HepG2 (cell line): ENCODE data around the gene LYZ. TPM values are rescaled to one million over a fixed set of nuclear protein-coding genes. Genes with fewer than 3 reads are reported as not detected.

Experiments used
- AKAP8 ChIP-seq: sonication (generic); formaldehyde crosslinking; IDR thresholded peaks from 2 replicates; pipeline ENCODE4 v1.5.1; 2020; ENCODE audit warnings: mild to moderate bottlenecking, missing genetic modification reagents
- CEBPG ChIP-seq: IDR thresholded peaks from 2 replicates; pipeline ENCODE4 v1.6.1; 2016
- FOXA1 ChIP-seq, 2 experiments: fragments of 450-650 bp in 1 of 2; sonication (generic) in 1 of 2; formaldehyde crosslinking in 1 of 2; IDR thresholded peaks; 2 replicates each; pipeline versions ENCODE4 v1.4.0 to v1.6.1; 2016 to 2020; ENCODE audit warnings: missing genetic modification reagents in 1 of 2
- FOXK1 ChIP-seq: sonication (generic); formaldehyde crosslinking; IDR thresholded peaks from 2 replicates; pipeline ENCODE4 v1.4.0; 2020; ENCODE audit warnings: low read depth, missing genetic modification reagents, borderline replicate concordance
- MXD4 ChIP-seq: IDR thresholded peaks from 2 replicates; pipeline ENCODE4 v1.6.1; 2016; ENCODE audit warnings: mild to moderate bottlenecking, missing biosample characterization, missing genetic modification reagents
- RORA ChIP-seq: sonication (generic); formaldehyde crosslinking; IDR thresholded peaks from 2 replicates; pipeline ENCODE4 v1.5.0; 2020; ENCODE audit warnings: mild to moderate bottlenecking, missing genetic modification reagents, moderate library complexity
- SAP130 ChIP-seq: IDR thresholded peaks from 2 replicates; pipeline ENCODE4 v1.6.1; 2016; ENCODE audit warnings: low read depth
- SP4 ChIP-seq: sonication (generic); formaldehyde crosslinking; IDR thresholded peaks from 2 replicates; pipeline ENCODE4 v1.8.1; 2023; ENCODE audit warnings: mild to moderate bottlenecking, missing genetic modification reagents
- TP53 ChIP-seq: sonication (generic); formaldehyde crosslinking; conservative IDR thresholded peaks from 2 replicates; pipeline ENCODE4 v1.4.0; 2020; ENCODE audit warnings: missing genetic modification reagents
- TRIM24 ChIP-seq: sonication (generic); formaldehyde crosslinking; IDR thresholded peaks from 2 replicates; pipeline ENCODE4 v1.8.0; 2022; ENCODE audit warnings: mild to moderate bottlenecking, missing genetic modification reagents
- ZBTB7A ChIP-seq: sonication (generic); formaldehyde crosslinking; IDR thresholded peaks from 2 replicates; pipeline ENCODE4 v1.8.0; 2022; ENCODE audit warnings: mild to moderate bottlenecking, missing genetic modification reagents
- ZNF124 ChIP-seq: sonication (generic); formaldehyde crosslinking; IDR thresholded peaks from 2 replicates; pipeline ENCODE4 v1.4.0; 2020; ENCODE audit warnings: missing genetic modification reagents
- ZNF331 ChIP-seq: sonication (generic); formaldehyde crosslinking; IDR thresholded peaks from 2 replicates; pipeline ENCODE4 v1.4.0; 2020; ENCODE audit warnings: missing genetic modification reagents
- ZNF563 ChIP-seq: sonication (generic); formaldehyde crosslinking; IDR thresholded peaks from 2 replicates; pipeline ENCODE4 v1.8.0; 2022; ENCODE audit warnings: mild to moderate bottlenecking, moderate library complexity, missing genetic modification reagents
- polyA plus RNA-seq, 8 experiments: library from polyadenylated mRNA; depleted of rRNA in 3 of 8; stranded (reverse) in 7 of 8; unstranded in 1 of 8; fragments of >200 nt; fragmentation: Illumina TruSeq in 4 of 8; extraction: Trizol in 4 of 8; gene quantifications; 2 replicates each; pipeline versions ENCODE4 v1.2.1 to v1.2.3, GENCODE V29; 2011 to 2016; ENCODE audit warnings: low read depth in 4 of 8, missing spikeins in 1 of 8, mixed read lengths in 1 of 8; ENCODE audit not compliant: insufficient read depth in 1 of 8
- total RNA-seq, 5 experiments: library from RNA; depleted of rRNA; stranded (reverse); fragments of >200 nt; fragmentation: Illumina TruSeq; extraction: Trizol; gene quantifications; 2 replicates each; pipeline ENCODE4 v1.2.3, GENCODE V29; 2016; ENCODE audit warnings: low read depth in 1 of 5
- TF ChIP-seq, protein P1 (sequence below): sonication (generic); formaldehyde crosslinking; IDR thresholded peaks from 2 replicates; pipeline ENCODE4 v1.4.0; 2020; ENCODE audit warnings: mild to moderate bottlenecking, missing genetic modification reagents
- TF ChIP-seq, protein P2 (sequence below): IDR thresholded peaks from 2 replicates; pipeline ENCODE4 v1.6.1; 2016; ENCODE audit warnings: low read depth, control low read depth
- TF ChIP-seq, protein P3 (sequence below): sonication (generic); formaldehyde crosslinking; IDR thresholded peaks from 2 replicates; pipeline ENCODE4 v1.4.0; 2020; ENCODE audit warnings: missing genetic modification reagents, borderline replicate concordance

LYZ gene
- total and polyA plus RNA-seq, 2 of the 13 experiments (the other 11 are each of a cell fraction or from before 2014, with no cell fraction given) = 1,788 to 2,054 TPM

DNA sequence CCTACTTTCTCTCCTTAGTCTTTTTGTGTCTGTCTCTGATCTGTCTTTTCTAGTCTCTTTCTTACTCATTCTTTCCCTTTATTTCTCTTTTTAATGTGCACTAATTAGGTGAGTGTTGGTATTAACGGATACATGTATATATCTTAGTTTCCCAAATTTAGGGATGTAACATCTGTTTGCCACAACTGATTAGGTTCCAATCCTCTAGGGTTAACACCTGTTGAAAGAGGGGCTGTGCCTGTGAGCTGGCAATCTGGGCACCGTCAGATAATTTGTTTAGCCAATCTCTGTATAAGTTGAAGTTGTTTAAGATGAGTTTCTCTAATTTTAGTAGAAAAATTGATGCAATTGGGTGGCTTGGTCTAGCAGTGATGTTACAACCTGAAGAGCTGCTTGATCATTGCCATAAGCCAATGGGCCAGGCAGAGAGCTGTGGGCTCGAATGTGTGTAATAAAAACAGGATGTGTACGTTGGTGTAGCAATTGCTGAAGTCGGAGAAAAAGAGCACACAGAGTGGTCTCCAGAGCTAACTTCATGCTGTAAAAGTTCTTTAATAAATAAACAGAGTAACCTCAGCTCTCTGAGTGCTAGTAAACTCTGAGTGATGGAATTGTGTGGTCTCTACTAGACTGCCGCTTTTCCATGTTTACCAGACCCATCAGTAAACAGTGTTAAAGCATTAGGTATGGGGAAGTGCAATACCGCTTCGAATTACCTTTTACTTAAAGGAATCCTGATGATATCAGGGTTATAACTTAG lies 18.3 kb upstream of the LYZ start (continued):
- TF ChIP-seq ZNF563 (CRISPR knock-in tag) = no peak
- TF ChIP-seq, protein P1, sequence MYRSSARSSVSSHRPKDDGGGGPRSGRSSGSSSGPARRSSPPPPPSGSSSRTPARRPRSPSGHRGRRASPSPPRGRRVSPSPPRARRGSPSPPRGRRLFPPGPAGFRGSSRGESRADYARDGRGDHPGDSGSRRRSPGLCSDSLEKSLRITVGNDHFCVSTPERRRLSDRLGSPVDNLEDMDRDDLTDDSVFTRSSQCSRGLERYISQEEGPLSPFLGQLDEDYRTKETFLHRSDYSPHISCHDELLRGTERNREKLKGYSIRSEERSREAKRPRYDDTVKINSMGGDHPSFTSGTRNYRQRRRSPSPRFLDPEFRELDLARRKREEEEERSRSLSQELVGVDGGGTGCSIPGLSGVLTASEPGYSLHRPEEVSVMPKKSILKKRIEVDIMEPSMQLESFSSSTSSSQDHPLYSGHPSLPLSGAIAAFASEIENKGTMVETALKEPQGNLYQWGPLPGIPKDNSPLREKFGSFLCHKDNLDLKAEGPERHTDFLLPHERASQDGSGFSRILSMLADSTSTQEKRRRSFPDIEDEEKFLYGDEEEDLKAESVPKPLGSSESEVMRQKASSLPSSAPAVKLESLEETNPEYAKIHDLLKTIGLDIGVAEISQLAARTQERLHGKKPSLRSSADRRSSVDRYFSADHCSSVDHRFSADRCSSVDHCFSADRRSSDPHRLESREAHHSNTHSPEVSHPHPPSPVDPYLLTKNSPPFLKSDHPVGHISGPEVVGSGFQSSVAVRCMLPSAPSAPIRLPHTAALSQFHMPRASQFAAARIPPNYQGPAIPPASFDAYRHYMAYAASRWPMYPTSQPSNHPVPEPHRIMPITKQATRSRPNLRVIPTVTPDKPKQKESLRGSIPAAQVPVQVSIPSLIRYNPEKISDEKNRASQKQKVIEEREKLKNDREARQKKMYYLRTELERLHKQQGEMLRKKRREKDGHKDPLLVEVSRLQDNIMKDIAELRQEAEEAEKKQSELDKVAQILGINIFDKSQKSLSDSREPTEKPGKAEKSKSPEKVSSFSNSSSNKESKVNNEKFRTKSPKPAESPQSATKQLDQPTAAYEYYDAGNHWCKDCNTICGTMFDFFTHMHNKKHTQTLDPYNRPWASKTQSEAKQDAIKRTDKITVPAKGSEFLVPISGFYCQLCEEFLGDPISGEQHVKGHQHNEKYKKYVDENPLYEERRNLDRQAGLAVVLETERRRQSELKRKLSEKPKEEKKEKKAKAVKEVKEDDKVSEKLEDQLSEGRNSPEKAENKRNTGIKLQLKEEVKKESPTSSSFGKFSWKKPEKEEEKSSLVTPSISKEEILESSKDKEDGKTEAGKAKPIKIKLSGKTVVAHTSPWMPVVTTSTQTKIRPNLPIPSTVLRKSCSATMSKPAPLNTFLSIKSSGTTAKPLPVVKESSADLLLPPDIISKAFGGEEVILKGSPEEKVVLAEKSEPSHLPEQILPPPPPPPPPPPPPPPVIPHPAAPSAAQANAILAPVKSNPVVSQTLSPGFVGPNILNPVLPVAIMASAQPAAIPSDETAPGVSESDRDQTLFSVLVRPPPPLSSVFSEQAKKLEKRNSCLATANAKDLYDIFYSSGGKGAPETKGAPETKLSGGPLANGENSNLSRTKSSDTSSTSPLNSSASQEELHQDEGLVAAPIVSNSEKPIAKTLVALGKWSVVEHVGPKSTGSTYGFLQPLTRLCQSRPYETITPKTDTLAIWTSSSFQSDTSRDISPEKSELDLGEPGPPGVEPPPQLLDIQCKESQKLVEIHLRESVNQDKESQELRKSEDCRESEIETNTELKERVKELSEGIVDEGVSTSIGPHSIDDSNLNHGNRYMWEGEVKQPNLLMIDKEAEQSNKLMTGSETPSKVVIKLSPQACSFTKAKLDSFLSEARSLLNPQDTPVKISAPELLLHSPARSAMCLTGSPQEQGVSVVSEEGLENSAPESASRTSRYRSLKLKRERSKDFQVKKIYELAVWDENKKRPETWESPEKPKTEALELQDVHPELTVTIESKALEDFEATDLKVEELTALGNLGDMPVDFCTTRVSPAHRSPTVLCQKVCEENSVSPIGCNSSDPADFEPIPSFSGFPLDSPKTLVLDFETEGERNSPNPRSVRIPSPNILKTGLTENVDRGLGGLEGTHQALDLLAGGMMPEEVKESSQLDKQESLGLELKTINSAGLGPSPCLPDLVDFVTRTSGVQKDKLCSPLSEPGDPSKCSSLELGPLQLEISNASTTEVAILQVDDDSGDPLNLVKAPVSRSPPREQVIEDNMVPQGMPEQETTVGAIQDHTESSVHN (CRISPR knock-in tag) = no peak
- TF ChIP-seq FOXA1 (IDR thresholded peaks at IDR 0.05) = 0 out of 2 replicates have a peak, but pooled peaks have one; percentile 22
- TF ChIP-seq FOXA1 (CRISPR knock-in tag; IDR thresholded peaks at IDR 0.05) = peak; percentile 85
- TF ChIP-seq SP4 (CRISPR knock-in tag) = no peak
- TF ChIP-seq TP53 (CRISPR knock-in tag) = no peak
- TF ChIP-seq CEBPG (CRISPR knock-in tag) = peak; percentile 33; the same call in 1 of the 2 replicates
- no peak for TF ChIP-seq RORA
- no peak for TF ChIP-seq MXD4 (CRISPR knock-in tag)
- TF ChIP-seq, protein P2, sequence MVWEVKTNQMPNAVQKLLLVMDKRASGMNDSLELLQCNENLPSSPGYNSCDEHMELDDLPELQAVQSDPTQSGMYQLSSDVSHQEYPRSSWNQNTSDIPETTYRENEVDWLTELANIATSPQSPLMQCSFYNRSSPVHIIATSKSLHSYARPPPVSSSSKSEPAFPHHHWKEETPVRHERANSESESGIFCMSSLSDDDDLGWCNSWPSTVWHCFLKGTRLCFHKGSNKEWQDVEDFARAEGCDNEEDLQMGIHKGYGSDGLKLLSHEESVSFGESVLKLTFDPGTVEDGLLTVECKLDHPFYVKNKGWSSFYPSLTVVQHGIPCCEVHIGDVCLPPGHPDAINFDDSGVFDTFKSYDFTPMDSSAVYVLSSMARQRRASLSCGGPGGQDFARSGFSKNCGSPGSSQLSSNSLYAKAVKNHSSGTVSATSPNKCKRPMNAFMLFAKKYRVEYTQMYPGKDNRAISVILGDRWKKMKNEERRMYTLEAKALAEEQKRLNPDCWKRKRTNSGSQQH (CRISPR knock-in tag) = no peak
- TF ChIP-seq ZNF331 (CRISPR knock-in tag) = no peak
- TF ChIP-seq AKAP8 (CRISPR knock-in tag) = no peak
- TF ChIP-seq SAP130 (CRISPR knock-in tag) = peak; percentile 75
- TF ChIP-seq, protein P3, sequence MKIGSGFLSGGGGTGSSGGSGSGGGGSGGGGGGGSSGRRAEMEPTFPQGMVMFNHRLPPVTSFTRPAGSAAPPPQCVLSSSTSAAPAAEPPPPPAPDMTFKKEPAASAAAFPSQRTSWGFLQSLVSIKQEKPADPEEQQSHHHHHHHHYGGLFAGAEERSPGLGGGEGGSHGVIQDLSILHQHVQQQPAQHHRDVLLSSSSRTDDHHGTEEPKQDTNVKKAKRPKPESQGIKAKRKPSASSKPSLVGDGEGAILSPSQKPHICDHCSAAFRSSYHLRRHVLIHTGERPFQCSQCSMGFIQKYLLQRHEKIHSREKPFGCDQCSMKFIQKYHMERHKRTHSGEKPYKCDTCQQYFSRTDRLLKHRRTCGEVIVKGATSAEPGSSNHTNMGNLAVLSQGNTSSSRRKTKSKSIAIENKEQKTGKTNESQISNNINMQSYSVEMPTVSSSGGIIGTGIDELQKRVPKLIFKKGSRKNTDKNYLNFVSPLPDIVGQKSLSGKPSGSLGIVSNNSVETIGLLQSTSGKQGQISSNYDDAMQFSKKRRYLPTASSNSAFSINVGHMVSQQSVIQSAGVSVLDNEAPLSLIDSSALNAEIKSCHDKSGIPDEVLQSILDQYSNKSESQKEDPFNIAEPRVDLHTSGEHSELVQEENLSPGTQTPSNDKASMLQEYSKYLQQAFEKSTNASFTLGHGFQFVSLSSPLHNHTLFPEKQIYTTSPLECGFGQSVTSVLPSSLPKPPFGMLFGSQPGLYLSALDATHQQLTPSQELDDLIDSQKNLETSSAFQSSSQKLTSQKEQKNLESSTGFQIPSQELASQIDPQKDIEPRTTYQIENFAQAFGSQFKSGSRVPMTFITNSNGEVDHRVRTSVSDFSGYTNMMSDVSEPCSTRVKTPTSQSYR = no peak
- TF ChIP-seq FOXK1 (CRISPR knock-in tag) = peak; percentile 59; the same call in 1 of the 2 replicates
- TF ChIP-seq ZBTB7A (CRISPR knock-in tag) = no peak
- TF ChIP-seq TRIM24 (CRISPR knock-in tag) = no peak
- no peak for TF ChIP-seq ZNF124 (CRISPR knock-in tag)
